H9 (cell line): ENCODE measurements around the gene GLRA1. TPM values are rescaled to one million over a fixed set of nuclear protein-coding genes. Genes with fewer than 3 reads are reported as not detected.

Experiments
- DNase-seq: peaks from one replicate; pipeline ENCODE4 v3.0.0-alpha.2; 2017
- H2AFZ ChIP-seq: one replicate; pipeline ENCODE4 v1.6.1; 2013; ENCODE audit warnings: mild to moderate bottlenecking, low read length, control low read depth, moderate library complexity
- H2AK5ac ChIP-seq: 2 replicates; pipeline ENCODE4 v1.6.1; 2013; ENCODE audit warnings: low read length, control low read depth, mixed read lengths; ENCODE audit not compliant: insufficient read length
- H2BK120ac ChIP-seq: one replicate; pipeline ENCODE4 v1.6.1; 2013; ENCODE audit warnings: low read depth, mild to moderate bottlenecking, low read length, control low read depth, inconsistent platforms; ENCODE audit not compliant: poor library complexity, severe bottlenecking
- H2BK12ac ChIP-seq: 2 replicates; pipeline ENCODE4 v1.6.1; 2013; ENCODE audit warnings: low read length, control low read depth, mixed read lengths, low read depth; ENCODE audit not compliant: insufficient read length
- H2BK15ac ChIP-seq: 2 replicates; pipeline ENCODE4 v1.6.1; 2013; ENCODE audit warnings: low read depth, low read length, control low read depth
- H2BK20ac ChIP-seq: one replicate; pipeline ENCODE4 v1.6.1; 2013; ENCODE audit warnings: low read depth, mild to moderate bottlenecking, low read length, control low read depth, inconsistent platforms; ENCODE audit not compliant: poor library complexity, severe bottlenecking
- H2BK5ac ChIP-seq: 2 replicates; pipeline ENCODE4 v1.6.1; 2013; ENCODE audit warnings: low read length, control low read depth, mixed read lengths; ENCODE audit not compliant: insufficient read length
- H3K14ac ChIP-seq: 2 replicates; pipeline ENCODE4 v1.6.1; 2013; ENCODE audit warnings: low read length, control low read depth; ENCODE audit not compliant: insufficient read depth
- H3K18ac ChIP-seq: 2 replicates; pipeline ENCODE4 v1.6.1; 2013; ENCODE audit warnings: low read depth, mild to moderate bottlenecking, mixed read lengths, low read length, control low read depth; ENCODE audit not compliant: insufficient read length
- H3K23ac ChIP-seq: 2 replicates; pipeline ENCODE4 v1.6.1; 2013; ENCODE audit warnings: low read length, control low read depth, mixed read lengths, low read depth; ENCODE audit not compliant: insufficient read length
- H3K23me2 ChIP-seq: 2 replicates; pipeline ENCODE4 v1.6.1; 2013; ENCODE audit warnings: low read depth, mild to moderate bottlenecking, mixed read lengths, low read length, control low read depth; ENCODE audit not compliant: insufficient read length, poor library complexity, severe bottlenecking
- H3K27ac ChIP-seq: 2 replicates; pipeline ENCODE4 v1.5.1; 2013; ENCODE audit warnings: low read length, control low read depth, mixed read lengths, low read depth; ENCODE audit not compliant: insufficient read length
- H3K27me3 ChIP-seq: 2 replicates; pipeline ENCODE4 v1.6.1; 2013; ENCODE audit warnings: low read length, control low read depth, inconsistent platforms; ENCODE audit not compliant: insufficient read depth
- H3K4ac ChIP-seq: 2 replicates; pipeline ENCODE4 v1.6.1; 2013; ENCODE audit warnings: low read depth, mild to moderate bottlenecking, control low read depth, inconsistent platforms, low read length, moderate library complexity
- H3K4me1 ChIP-seq: 2 replicates; pipeline ENCODE4 v1.6.1; 2013; ENCODE audit warnings: low read length, control low read depth, inconsistent platforms; ENCODE audit not compliant: insufficient read depth
- H3K4me2 ChIP-seq: 2 replicates; pipeline ENCODE4 v1.6.1; 2013; ENCODE audit warnings: low read length, control low read depth, mixed read lengths; ENCODE audit not compliant: insufficient read length, insufficient read depth
- H3K56ac ChIP-seq: 2 replicates; pipeline ENCODE4 v1.6.1; 2013; ENCODE audit warnings: low read depth, mild to moderate bottlenecking, mixed read lengths, low read length, control low read depth; ENCODE audit not compliant: insufficient read length
- H3K79me1 ChIP-seq: 2 replicates; pipeline ENCODE4 v1.6.1; 2013; ENCODE audit warnings: low read depth, mild to moderate bottlenecking, moderate library complexity, low read length, control low read depth, inconsistent platforms; ENCODE audit not compliant: insufficient read depth, poor library complexity, severe bottlenecking
- H3K79me2 ChIP-seq: 2 replicates; pipeline ENCODE4 v1.6.1; 2013; ENCODE audit warnings: low read length, control low read depth, inconsistent platforms; ENCODE audit not compliant: insufficient read depth
- H3K9ac ChIP-seq: 2 replicates; pipeline ENCODE4 v1.6.1; 2013; ENCODE audit warnings: low read length, control low read depth, mixed read lengths; ENCODE audit not compliant: insufficient read length; ENCODE audit errors: extremely low read depth
- H3K9me3 ChIP-seq: one replicate; pipeline ENCODE4 v1.6.1; 2013; ENCODE audit warnings: low read depth, low read length, inconsistent platforms; ENCODE audit not compliant: control insufficient read depth
- H3T11ph ChIP-seq: one replicate; pipeline ENCODE4 v1.6.1; 2013; ENCODE audit warnings: mild to moderate bottlenecking, low read length, control low read depth, inconsistent platforms
- H4K20me1 ChIP-seq: one replicate; pipeline ENCODE4 v1.6.1; 2013; ENCODE audit not compliant: control insufficient read depth, insufficient read length, insufficient read depth
- H4K5ac ChIP-seq: 2 replicates; pipeline ENCODE4 v1.6.1; 2013; ENCODE audit warnings: low read depth, mild to moderate bottlenecking, mixed read lengths, low read length, control low read depth; ENCODE audit not compliant: insufficient read length
- H4K8ac ChIP-seq: replicated peaks from 2 replicates; pipeline ENCODE4 v1.6.1; 2013; ENCODE audit warnings: low read length, control low read depth, mixed read lengths, low read depth; ENCODE audit not compliant: insufficient read length
- H4K91ac ChIP-seq: 2 replicates; pipeline ENCODE4 v1.6.1; 2013; ENCODE audit warnings: low read depth, mild to moderate bottlenecking, moderate library complexity, mixed read lengths, low read length, control low read depth; ENCODE audit not compliant: insufficient read length
- H3K27ac Mint-ChIP-seq, 3 experiments: 2 replicates in 2 of 3; 3 replicates in 1 of 3; pipeline ENCODE4 v1.8.0; 2020 to 2021; ENCODE audit warnings: mixed read lengths in 3 of 3, mild to moderate bottlenecking in 1 of 3, moderate library complexity in 1 of 3
- H3K27me3 Mint-ChIP-seq: 2 replicates; pipeline ENCODE4 v1.8.0; 2021; ENCODE audit warnings: low read depth, mild to moderate bottlenecking, moderate library complexity, mixed read lengths
- H3K36me3 Mint-ChIP-seq, 3 experiments: 2 replicates in 2 of 3; 3 replicates in 1 of 3; pipeline ENCODE4 v1.8.0; 2020 to 2021; ENCODE audit warnings: low read depth in 3 of 3, mixed read lengths in 3 of 3; ENCODE audit not compliant: insufficient read depth in 1 of 3
- H3K4me1 Mint-ChIP-seq, 2 experiments: 2 replicates each; pipeline ENCODE4 v1.8.0; 2020; ENCODE audit warnings: mixed read lengths in 2 of 2
- H3K4me3 Mint-ChIP-seq, 2 experiments: 2 replicates in 1 of 2; 3 replicates in 1 of 2; pipeline ENCODE4 v1.8.0; 2020 to 2021; ENCODE audit warnings: mild to moderate bottlenecking in 2 of 2, mixed read lengths in 2 of 2, moderate library complexity in 1 of 2
- H3K9me3 Mint-ChIP-seq, 2 experiments: 2 replicates in 1 of 2; 3 replicates in 1 of 2; pipeline ENCODE4 v1.8.0; 2020; ENCODE audit warnings: mild to moderate bottlenecking in 2 of 2, mixed read lengths in 2 of 2, moderate library complexity in 1 of 2
- WGBS: extraction: QIAGEN DNeasy Blood & Tissue Kit; methylation state at CpG from one replicate; pipeline ENCODE4 v1.1.7; 2013; ENCODE audit warnings: missing lambda C conversion rate, low lambda C conversion rate, mixed read lengths; ENCODE audit not compliant: insufficient read length; ENCODE audit errors: extremely low coverage; 5-methylcytosine and 5-hydroxymethylcytosine counted together
- total RNA-seq: library from RNA; stranded (reverse); gene quantifications from 2 replicates; pipeline ENCODE4 v1.2.1, GENCODE V29; 2021
- TF ChIP-seq, protein P1 (sequence below): fragments of 200-600 bp; sonication (generic); conservative IDR thresholded peaks from 3 replicates; pipeline ENCODE4 v1.8.0; 2021; ENCODE audit warnings: antibody characterized with exemption, mild to moderate bottlenecking

Gene GLRA1
- total RNA-seq, 1 experiment from 2014 or later, result not detected

DNA sequence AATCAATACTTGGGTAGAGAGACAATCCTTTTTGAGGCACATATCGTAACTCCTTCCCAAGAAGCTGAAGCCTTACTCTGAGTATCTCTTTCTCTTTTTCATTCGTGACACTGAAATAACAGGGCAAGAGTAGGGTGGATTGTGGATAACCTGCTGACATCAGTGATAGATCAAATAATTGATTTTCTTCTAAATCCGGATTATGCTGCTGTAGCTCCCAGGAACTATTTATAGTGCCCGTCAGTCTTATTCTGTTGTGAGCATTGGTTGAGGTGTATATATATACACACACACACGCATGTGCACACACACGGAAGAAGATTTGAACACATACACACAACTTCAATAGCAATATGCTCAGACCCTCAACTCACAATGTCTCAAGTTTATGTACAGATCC lies 43.2 kb upstream of the GLRA1 start:
- Mint-ChIP-seq H3K27me3 (no peaks in the 10 kb centered on the region; the same call in none of the 2 replicates), H3K4me3 (no peak overlapping the region), H3K36me3 (no peaks in the 10 kb centered on the region), H3K9me3 (no peaks in the 10 kb centered on the region), H3K27ac (no peak overlapping the region), H3K4me1 (peaks cover 12% of the 10 kb centered on the region in 2 experiments)
- H3K18ac ChIP-seq, result no peak overlapping the region
- no peak overlapping the region for H4K5ac ChIP-seq
- no peak overlapping the region for H3K4me2 ChIP-seq
- H3K27me3 ChIP-seq, result no peaks in the 10 kb centered on the region
- no peak overlapping the region for H2AFZ ChIP-seq
- H3K4ac ChIP-seq, result no peak overlapping the region
- no peaks in the 10 kb centered on the region for H3K79me2 ChIP-seq
- no peaks in the 10 kb centered on the region for H3K79me1 ChIP-seq
- no peak overlapping the region for H3K23ac ChIP-seq
- no CpG with 5 or more reads among the region's 6 CpGs for WGBS
- H4K20me1 ChIP-seq, result no peaks in the 10 kb centered on the region
- H2AK5ac ChIP-seq, result no peak overlapping the region
- H2BK5ac ChIP-seq, result no peak overlapping the region
- TF ChIP-seq, protein P1, sequence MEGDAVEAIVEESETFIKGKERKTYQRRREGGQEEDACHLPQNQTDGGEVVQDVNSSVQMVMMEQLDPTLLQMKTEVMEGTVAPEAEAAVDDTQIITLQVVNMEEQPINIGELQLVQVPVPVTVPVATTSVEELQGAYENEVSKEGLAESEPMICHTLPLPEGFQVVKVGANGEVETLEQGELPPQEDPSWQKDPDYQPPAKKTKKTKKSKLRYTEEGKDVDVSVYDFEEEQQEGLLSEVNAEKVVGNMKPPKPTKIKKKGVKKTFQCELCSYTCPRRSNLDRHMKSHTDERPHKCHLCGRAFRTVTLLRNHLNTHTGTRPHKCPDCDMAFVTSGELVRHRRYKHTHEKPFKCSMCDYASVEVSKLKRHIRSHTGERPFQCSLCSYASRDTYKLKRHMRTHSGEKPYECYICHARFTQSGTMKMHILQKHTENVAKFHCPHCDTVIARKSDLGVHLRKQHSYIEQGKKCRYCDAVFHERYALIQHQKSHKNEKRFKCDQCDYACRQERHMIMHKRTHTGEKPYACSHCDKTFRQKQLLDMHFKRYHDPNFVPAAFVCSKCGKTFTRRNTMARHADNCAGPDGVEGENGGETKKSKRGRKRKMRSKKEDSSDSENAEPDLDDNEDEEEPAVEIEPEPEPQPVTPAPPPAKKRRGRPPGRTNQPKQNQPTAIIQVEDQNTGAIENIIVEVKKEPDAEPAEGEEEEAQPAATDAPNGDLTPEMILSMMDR, result no peak
- no peak overlapping the region for H4K91ac ChIP-seq
- no peaks in the 10 kb centered on the region for H3K4me1 ChIP-seq
- no peaks in the 10 kb centered on the region for H3K9me3 ChIP-seq
- no peak overlapping the region for H3K14ac ChIP-seq
- no peak overlapping the region for H3T11ph ChIP-seq
- H4K8ac ChIP-seq, result no peak overlapping the region
- H2BK20ac ChIP-seq, result no peak overlapping the region
- no peak overlapping the region for H3K56ac ChIP-seq
- no peak overlapping the region for H2BK15ac ChIP-seq
- no peaks in the 10 kb centered on the region for H3K23me2 ChIP-seq
- no peak overlapping the region for H2BK120ac ChIP-seq
- DNase-seq, result no peak
- H2BK12ac ChIP-seq, result no peak overlapping the region
- no peak overlapping the region for H3K27ac ChIP-seq
- H3K9ac ChIP-seq, result no peak overlapping the region
